ENCODE results near the gene ADGRG6.

ADGRG6 gene

GRCh38 chr6:142378138-142378875, 76.5 kb downstream of the ADGRG6 start:
- DNase-seq = peak; percentile 42

- peak; percentile 32 for DNase-seq
Measured at GRCh38 chr6:142380626-142381025, 78.8 kb downstream of the ADGRG6 start.

GRCh38 chr6:142381181-142381580, 79.4 kb downstream of the ADGRG6 start:
- DNase-seq = no peak

GRCh38 chr6:142381845-142382378, 80.1 kb downstream of the ADGRG6 start:
- no peak for DNase-seq

GRCh38 chr6:142384519-142385254, 82.9 kb downstream of the ADGRG6 start:
- DNase-seq = no peak

- DNase-seq = no peak
Measured at GRCh38 chr6:142385352-142385751, 83.5 kb downstream of the ADGRG6 start.

GRCh38 chr6:142386657-142387056, 84.8 kb downstream of the ADGRG6 start:
- DNase-seq = no peak

- peak; percentile 57 for DNase-seq
Measured at GRCh38 chr6:142387997-142388815, 86.4 kb downstream of the ADGRG6 start.

- DNase-seq = no peak
Measured at GRCh38 chr6:142395266-142395665, 93.5 kb downstream of the ADGRG6 start.

GRCh38 chr6:142395768-142396231, 94.0 kb downstream of the ADGRG6 start:
- no peak for DNase-seq

GRCh38 chr6:142398353-142398752, 96.5 kb downstream of the ADGRG6 start:
- DNase-seq = no peak

GRCh38 chr6:142399739-142400138, 97.9 kb downstream of the ADGRG6 start:
- no peak for DNase-seq

GRCh38 chr6:142400495-142400894, 98.7 kb downstream of the ADGRG6 start:
- no peak for DNase-seq

- DNase-seq = no peak
Measured at GRCh38 chr6:142401838-142402237, 100.0 kb downstream of the ADGRG6 start.

- DNase-seq = no peak
Measured at GRCh38 chr6:142404751-142405150, 102.9 kb downstream of the ADGRG6 start.

GRCh38 chr6:142406131-142406530, 104.3 kb downstream of the ADGRG6 start:
- DNase-seq = no peak

GRCh38 chr6:142407685-142408273, 106.0 kb downstream of the ADGRG6 start:
- no peak for DNase-seq

- DNase-seq = no peak
Measured at GRCh38 chr6:142408409-142408808, 106.6 kb downstream of the ADGRG6 start.

- DNase-seq = no peak
Measured at GRCh38 chr6:142409794-142410193, 108.0 kb downstream of the ADGRG6 start.

GRCh38 chr6:142411145-142411544, 109.3 kb downstream of the ADGRG6 start:
- no peak for DNase-seq

GRCh38 chr6:142412241-142412640, 110.4 kb downstream of the ADGRG6 start:
- no peak for DNase-seq

- DNase-seq = no peak
Measured at GRCh38 chr6:142412658-142413057, 110.9 kb downstream of the ADGRG6 start.

GRCh38 chr6:142413111-142413510, 111.3 kb downstream of the ADGRG6 start:
- DNase-seq = no peak

Data from suppressor macrophage treated with lipopolysaccharide for 4 hours (primary cell).